Measurements from ENCODE around the gene SNAP29. TPM values are rescaled to one million over a fixed set of nuclear protein-coding genes. Genes with fewer than 3 reads are reported as not detected.

Gene SNAP29
- total RNA-seq, 1 experiment from 2014 or later = 17.9 TPM

DNA sequence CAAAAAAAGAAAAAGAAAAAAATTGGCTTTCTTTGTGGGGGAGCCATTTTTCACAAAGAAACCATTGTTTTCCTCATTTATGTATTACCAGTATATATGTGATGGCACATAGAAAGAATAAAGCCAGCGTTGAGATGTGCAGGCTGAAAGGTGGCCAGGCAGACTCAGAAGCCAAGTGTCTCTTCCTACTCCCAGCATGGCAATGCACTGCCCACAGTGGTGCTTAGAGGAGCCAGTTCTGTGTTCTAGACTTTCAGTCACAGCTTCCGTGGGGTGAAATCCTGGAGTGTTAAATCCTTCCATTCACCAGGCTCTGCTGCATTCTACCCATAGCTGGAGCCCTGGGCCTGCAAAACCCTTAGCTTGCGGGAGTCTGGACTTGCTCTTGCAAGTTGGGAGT, 18.9 kb downstream of the SNAP29 start:
- no CpG with 5 or more reads among the region's 3 CpGs for WGBS (ENCODE audit: extremely low coverage, insufficient read length, low lambda C conversion rate)
- H3K4me1 ChIP-seq (ENCODE audit: insufficient read depth, low read length) = no peaks in the 10 kb centered on the region
- peaks cover 2 to 35% (median 9%) of the 10 kb centered on the region in 3 experiments; a peak in 5 of 7 replicates for H3K36me3 Mint-ChIP-seq (ENCODE audit: insufficient read depth in 1 of 3, low read depth in 3 of 3)
- no peak overlapping the region for H3K14ac ChIP-seq (ENCODE audit: insufficient read depth, low read length)
- H3K79me1 ChIP-seq (ENCODE audit: insufficient read depth, low read depth, low read length, poor library complexity, severe bottlenecking) = no peaks in the 10 kb centered on the region
- H3K23ac ChIP-seq (ENCODE audit: insufficient read length, low read depth, low read length) = no peak overlapping the region
- H4K20me1 ChIP-seq (ENCODE audit: control insufficient read depth, insufficient read depth, insufficient read length) = no peaks in the 10 kb centered on the region
- no peaks in the 10 kb centered on the region for H3K27me3 ChIP-seq (ENCODE audit: insufficient read depth, low read length)
- H3K27ac ChIP-seq (ENCODE audit: insufficient read length, low read depth, low read length) = no peak overlapping the region
- H2BK12ac ChIP-seq (ENCODE audit: insufficient read length, low read depth, low read length) = no peak overlapping the region
- H2AFZ ChIP-seq (ENCODE audit: low read length) = no peak overlapping the region
- H3K23me2 ChIP-seq (ENCODE audit: insufficient read length, low read depth, low read length, poor library complexity, severe bottlenecking) = no peaks in the 10 kb centered on the region
- TF ChIP-seq, protein P1, sequence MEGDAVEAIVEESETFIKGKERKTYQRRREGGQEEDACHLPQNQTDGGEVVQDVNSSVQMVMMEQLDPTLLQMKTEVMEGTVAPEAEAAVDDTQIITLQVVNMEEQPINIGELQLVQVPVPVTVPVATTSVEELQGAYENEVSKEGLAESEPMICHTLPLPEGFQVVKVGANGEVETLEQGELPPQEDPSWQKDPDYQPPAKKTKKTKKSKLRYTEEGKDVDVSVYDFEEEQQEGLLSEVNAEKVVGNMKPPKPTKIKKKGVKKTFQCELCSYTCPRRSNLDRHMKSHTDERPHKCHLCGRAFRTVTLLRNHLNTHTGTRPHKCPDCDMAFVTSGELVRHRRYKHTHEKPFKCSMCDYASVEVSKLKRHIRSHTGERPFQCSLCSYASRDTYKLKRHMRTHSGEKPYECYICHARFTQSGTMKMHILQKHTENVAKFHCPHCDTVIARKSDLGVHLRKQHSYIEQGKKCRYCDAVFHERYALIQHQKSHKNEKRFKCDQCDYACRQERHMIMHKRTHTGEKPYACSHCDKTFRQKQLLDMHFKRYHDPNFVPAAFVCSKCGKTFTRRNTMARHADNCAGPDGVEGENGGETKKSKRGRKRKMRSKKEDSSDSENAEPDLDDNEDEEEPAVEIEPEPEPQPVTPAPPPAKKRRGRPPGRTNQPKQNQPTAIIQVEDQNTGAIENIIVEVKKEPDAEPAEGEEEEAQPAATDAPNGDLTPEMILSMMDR (conservative IDR thresholded peaks at IDR 0.05) = no peak
- no peaks in the 10 kb centered on the region for H3K79me2 ChIP-seq (ENCODE audit: insufficient read depth, low read length)
- H3K56ac ChIP-seq (ENCODE audit: insufficient read length, low read depth, low read length) = no peak overlapping the region
- no peak overlapping the region for H3K4me3 Mint-ChIP-seq
- no peak overlapping the region for H2BK5ac ChIP-seq (ENCODE audit: insufficient read length, low read length)
- H3K4me1 Mint-ChIP-seq = peaks cover 5% of the 10 kb centered on the region in 2 experiments
- H3T11ph ChIP-seq (ENCODE audit: low read length) = no peak overlapping the region
- peaks cover 0 to 2% of the 10 kb centered on the region in 2 experiments; a peak in 1 of 5 replicates for H3K9me3 Mint-ChIP-seq
- no peaks in the 10 kb centered on the region for H3K9me3 ChIP-seq (ENCODE audit: control insufficient read depth, low read depth, low read length)
- DNase-seq = no peak
- H3K27me3 Mint-ChIP-seq (ENCODE audit: low read depth) = no peaks in the 10 kb centered on the region
- no peak overlapping the region for H4K5ac ChIP-seq (ENCODE audit: insufficient read length, low read depth, low read length)
- H3K9ac ChIP-seq (ENCODE audit: extremely low read depth, insufficient read length, low read length) = no peak overlapping the region
- H3K18ac ChIP-seq (ENCODE audit: insufficient read length, low read depth, low read length) = no peak overlapping the region
- peak overlapping the region in 2 of 3 experiments; percentile 16 to 64; a peak in 1 of 7 replicates for H3K27ac Mint-ChIP-seq
- H3K4me2 ChIP-seq (ENCODE audit: insufficient read depth, insufficient read length, low read length) = no peak overlapping the region
- no peak overlapping the region for H2AK5ac ChIP-seq (ENCODE audit: insufficient read length, low read length)
- H4K91ac ChIP-seq (ENCODE audit: insufficient read length, low read depth, low read length) = no peak overlapping the region
- no peak overlapping the region for H2BK20ac ChIP-seq (ENCODE audit: low read depth, low read length, poor library complexity, severe bottlenecking)
- no peak overlapping the region for H2BK15ac ChIP-seq (ENCODE audit: low read depth, low read length)
- H2BK120ac ChIP-seq (ENCODE audit: low read depth, low read length, poor library complexity, severe bottlenecking) = no peak overlapping the region
- no peak overlapping the region for H3K4ac ChIP-seq (ENCODE audit: low read depth, low read length)
- H4K8ac ChIP-seq (replicated peaks; ENCODE audit: insufficient read length, low read depth, low read length) = no peak overlapping the region

All from H9 (cell line).